NCI-H510A treated with DMSO at 0.1 percent for 48 hours (cell line): ENCODE data around the gene CFP.
"Not testable (repeated sequence)": the region's sequence is repeated elsewhere in the genome, so short reads cannot be mapped to it uniquely, and the experiment has no call there.

Experiments used
- DNase-seq: peaks from one replicate; lab custom pipeline; 2025; lab: John Stamatoyannopoulos, UW

CFP gene

DNA sequence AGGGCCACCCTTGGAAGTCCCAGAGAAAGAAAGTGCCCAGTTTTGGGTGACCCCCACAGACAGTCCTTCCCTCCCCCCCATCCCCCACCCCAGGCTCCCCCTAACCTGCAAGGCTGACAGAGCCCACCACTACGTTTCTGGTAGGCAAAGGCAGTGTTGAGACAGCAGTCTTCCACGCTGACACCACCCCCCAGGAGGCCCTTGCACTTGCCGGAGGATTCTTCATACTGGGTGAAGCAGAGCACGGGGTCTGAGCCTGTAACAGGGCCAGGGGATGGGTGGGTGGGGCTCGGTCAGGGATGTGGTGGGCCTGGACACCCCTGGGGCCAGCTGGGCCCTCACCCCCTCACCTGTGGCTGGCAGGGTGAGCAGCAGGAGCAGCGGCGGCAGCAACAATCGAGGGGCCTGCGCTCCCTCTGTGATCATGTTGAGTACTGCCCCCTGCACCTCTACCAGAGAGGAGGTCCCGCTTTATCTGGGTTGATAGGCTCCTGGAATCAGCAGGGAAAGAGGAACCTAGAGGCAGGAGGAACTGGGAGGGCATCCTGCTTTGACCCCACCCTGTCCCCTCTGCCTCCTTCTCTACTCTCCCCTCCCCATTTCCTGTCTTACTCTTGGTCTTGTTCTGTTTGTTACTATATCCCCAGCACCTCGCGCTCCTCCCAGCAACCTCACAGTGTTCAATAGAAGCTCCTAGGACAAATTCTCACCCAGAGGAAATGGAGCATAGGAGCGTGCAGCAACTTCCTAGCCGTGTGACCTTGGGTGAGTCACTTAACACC lies at the start of gene CFP:
Gene CFP (minus strand): TSS at position 512 of the 782 bp plus-strand sequence. CDS start 86 bp downstream, at position 426.
- DNase-seq: no peak

DNA sequence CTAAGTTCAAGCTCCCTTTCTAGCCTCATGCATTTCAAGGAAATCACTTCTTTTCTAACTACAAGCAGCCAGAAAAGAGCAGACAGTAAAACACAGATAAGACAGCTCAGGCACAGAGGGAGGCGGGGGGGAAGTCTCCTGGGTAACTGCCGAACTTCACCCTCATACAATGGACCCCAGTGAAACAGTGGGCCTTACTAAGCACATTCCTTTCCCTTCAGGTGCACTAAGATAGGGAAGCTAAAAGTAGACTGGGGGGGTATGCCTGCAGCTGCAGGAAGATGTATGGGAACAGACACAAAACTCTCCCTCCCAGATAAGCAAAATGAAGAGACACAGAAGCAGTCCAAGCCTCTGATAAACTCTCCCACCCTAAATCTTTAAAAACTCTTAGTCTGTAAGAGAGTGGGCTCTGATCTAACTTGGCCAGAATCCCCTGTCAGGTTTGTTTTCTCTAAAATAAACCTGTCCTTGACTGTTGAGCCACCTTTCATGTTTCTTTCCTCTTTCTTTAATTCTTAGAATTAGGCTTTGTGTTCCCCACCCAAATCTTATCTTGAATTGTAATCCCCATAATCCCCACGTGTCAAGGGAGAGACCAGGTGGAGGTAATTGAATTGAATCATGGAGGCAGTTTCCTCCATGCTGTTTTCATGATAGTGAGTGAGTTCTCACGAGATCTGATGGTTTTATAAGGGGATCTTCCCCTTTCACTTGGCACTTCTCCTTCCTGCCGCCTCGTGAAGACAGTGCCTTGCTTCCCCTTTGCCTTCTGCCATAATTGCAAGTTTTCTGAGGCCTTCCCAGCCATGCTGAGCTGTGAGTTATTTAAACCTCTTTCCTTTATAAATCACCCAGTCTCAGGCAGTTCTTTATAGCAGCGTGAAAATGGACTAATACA lies 46.5 kb upstream of the CFP start:
- not testable (repeated sequence) for DNase-seq

DNA sequence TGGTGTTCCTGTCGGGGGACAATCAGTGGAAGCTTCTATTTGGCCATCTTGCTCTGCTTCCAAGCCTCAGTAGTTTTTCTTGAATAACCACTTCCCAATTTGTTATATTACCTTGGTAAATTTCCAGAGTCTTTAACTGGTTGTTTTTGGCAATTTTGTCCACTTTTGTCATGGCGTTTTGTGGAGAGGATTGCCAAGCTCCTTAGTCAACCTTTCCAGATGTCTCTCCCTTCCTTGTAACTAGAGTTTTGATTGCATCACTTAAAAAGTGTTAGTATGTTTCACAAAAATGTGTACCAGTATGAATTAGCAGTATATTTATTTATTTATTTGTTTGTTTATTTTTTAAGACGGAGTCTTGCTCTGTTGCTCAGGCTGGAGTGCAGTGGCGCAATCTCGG lies 45.0 kb upstream of the CFP start:
- DNase-seq: no peak

DNA sequence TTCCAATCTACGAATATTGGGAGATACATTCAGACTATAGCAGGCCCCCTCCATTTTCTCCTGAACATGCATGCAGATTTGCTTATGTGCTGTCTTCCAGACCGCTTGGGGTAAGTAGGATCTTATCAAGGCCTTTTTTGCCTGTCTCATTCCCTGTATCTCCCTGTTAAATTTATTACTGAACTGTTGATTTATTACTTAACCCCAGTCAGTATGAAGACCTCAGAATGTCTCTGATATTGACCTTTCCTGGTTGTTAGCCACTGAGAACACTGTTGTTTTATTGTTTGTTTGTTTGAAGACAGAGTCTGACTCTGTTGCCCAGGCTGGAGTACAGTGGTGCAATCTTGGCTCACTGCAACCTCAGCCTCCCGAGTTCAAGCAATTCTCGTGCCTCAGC lies 36.1 kb upstream of the CFP start:
- DNase-seq: not testable (repeated sequence)

DNA sequence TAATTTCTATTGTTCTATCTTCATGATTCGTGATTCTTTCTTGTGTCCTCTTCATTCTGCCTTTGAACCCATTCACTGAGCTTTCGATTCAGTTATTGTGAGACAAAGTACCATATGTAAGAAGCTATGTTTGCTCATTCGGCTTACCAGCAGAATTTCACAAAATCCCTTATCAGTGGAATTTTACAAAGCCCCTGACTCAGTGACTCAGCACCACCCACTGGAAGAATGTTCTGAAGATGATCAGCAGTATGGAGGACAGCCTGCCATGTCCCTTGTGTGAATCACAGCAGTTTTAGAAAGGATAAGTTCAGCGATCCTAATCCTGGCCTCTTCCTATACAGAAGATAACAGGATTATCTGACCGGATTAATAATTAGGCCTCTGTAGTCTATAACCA lies 35.0 kb upstream of the CFP start:
- no peak for DNase-seq

DNA sequence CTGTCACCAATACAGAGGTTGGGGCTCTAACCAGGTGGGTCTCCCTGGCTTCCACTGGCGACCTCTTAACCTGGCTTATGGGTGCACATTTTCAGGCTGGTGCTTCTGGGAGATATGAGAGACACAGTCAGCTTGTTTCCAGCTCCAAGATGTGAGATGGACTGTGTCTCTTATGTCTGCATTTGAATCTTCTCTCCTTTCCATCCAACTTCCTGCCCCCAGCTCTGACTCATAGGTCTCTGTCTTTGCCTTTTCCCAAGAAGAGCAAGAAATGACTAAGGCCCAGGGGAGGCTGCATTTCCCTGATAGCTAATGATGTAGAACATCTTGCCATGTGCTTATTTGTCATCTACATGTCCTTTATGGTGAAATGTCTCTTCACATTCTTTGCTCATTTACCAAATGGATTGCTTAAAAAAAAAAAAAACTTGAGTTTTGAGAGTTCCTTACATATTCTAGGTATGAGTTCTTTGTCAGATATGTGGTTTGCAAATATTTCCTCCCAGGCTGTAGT lies 32.5 kb upstream of the CFP start:
- DNase-seq: no peak

DNA sequence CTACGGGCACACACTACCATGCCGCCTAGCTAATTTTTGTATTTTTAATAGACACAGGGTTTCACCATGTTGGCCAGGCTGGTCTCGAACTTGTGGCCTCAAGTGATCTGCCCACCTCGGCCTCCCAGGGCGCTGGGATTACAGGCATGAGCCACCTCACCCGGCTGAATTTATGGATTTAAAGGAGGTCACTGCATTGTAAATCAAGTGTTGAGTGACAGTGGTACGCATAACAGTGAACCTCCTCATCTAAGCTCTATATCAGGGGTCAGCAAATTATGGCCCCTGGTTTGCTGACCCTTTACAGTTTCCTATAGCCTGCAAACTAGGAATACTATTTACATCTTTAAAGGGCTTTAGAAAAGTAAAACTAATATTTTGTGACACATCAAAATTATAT lies 31.8 kb upstream of the CFP start:
- DNase-seq: no peak

DNA sequence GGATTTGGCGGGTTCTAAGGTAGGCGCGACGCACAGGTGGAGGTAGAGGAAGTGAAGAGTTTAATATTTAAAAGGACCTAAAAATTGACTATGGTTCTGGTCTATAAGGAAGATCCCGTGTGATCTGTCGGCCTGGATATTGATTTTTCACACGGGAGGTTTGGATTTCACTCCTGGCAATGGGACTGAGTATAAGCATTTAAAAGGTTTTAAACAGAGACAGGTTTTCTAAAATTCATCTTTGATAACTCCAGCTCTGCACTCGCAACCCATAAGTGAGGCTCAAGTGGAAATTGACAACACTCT lies 29.6 kb upstream of the CFP start:
- no peak for DNase-seq

DNA sequence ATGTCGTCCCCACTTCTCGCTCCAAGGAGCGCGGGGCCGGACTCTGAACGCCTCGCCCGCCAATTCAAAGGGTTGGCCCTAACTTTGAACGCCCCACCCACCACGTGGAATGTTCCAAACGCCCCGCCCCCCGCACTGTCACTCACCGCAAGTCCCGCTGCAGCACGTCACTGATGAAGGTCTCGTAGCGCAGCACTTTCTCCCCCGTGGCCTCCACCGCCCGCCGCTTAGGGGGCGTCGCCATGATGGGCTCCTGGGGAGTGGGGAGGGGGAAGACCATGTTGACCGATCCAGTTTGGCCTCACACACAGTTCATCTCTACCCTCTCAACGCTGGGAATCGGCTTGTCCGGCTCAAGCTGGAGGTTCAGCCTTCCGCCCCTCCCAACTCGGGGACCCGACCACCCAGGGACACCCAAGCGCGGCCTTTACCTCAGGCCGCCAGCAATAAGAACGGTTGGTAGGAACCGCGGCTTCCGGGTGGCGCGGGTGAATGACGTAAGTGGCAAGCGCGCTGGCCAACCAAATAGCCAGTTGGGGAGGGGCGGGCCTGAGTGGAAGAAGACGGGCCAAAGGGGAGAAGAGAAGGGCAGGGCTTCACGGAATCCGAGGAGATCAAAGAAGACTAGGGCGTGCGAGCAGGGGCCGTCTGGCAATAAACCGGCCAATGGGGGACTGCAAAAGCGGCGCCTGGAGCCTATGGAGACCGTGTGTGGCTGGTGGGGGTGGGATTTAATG lies 29.1 kb upstream of the CFP start, which contains the start of gene UXT:
Gene UXT (minus strand): TSS at position 497 of the 737 bp plus-strand sequence. CDS start 253 bp downstream, at position 244.
- peak; percentile 85 for DNase-seq

DNA sequence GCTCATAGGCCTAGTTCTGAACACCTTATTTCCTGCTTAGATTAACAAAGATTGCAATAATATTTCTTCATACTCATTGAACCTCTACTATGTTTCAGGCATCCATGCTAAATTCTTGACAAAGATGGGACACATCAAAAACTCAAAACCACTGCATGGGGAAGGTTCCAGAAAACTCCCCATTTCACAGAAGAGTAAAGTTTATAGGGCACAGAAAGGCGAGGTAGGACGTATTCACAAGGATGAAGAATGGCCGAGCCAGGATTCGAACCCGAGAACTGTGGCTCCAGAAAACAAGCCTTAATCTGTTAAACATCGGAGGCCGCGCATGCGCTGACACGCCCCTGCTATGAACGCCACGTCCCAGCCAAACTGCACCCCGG lies 28.6 kb upstream of the CFP start:
- no peak for DNase-seq

DNA sequence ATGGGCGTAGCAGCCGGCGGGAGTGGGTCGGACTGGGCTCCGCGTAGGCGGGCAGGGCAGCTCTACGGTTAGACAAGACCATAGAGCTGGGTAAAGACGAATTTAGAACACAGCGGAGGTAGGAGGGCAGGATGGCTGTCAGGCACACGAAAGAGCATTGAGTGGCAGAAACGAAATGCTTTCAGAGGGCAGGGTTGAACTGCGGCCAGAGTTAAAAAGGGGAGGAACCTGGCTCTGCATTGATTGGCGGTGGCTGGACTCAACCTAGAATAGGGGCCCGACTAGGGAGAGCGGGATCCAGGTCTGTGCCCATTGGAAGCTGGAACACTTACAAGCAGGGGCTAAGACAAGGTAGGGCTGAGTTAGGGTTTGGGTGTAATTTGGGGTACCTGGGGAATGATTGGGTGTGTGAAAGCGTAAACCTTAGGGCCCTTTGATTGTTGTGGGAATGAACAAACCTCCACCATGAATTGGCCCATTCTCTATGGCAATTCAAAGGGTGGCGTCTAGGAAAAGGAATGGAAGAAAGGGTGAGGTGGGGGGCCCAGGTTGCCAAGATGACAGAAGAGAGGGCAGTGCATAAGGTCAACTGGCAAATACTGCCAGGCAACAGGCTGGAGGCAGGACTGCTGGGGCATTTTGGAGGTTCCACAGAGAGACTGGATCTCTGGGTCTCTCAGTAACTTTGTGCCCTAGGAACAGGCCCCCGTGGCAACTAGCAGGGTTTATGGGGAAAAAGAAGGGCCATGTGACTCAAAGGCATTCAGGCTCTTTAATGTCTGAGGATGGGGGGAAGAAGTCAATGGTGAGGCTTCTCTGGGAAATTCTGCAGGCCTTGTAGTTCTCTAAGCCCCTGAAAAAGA lies 21.5 kb upstream of the CFP start:
- DNase-seq: no peak

DNA sequence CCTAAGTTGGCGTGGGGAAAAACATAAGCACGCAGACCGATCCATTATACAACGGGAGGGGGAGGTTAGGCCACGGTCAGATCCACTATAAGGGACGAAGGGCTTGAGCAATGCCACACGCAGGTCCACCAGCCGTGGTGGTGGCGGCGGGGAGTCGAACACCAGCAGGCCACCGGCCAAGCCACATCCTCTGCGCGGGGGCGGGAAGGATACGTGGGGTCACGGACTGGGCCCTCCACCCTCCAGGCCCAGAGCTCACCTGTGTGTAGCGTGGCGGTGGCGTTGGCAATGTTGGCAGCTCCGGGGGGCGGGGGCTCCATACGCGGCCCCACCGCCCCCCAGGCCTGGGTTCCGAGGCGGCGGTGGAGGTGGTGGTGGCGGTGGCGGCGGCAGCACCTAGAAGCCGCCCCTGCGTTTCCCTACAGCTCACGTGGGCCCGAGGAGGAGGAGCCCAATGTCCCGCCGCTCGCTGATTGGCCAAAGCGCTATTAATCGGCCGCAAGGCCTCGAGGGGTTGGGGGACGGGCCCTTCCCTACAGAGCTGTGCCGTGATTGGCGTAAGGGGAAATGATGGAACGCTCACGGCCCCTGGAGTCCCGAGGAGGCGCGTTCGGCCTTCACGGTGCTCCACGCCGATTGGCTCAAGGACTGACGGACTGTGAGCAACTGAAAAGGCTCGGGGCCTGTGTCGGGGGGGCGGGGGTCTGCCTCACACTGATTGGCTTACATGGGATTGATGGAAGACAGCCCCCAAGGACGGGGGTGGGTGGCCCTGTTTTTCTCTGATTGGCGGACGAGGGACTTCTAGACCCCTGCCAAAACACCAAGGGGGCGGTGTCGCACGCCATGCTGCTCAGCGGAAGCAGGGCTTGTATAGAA lies 20.7 kb upstream of the CFP start, which contains the start of gene ELK1:
Gene ELK1 (minus strand): TSS at position 400 of the 879 bp plus-strand sequence. CDS start 9,122 bp downstream, outside the sequence.
- peak; percentile 82 for DNase-seq

DNA sequence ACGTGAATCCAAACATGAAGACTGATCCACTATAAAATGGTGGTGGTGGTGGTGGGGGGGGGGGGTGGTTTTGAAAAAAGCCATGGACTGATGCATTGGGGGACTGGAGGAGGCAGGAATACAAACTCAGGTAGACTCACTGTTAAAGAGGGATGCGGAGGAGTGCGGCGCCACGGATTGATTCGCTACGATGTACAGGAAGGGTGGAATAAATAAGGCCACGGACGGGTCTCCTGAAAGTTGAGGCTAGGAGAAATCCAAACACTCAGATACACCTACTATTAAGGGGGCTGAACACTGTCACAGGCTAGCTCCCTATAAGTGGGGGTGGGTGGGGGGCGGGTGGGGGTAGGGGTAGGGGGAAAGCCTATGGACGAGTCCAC lies 20.0 kb upstream of the CFP start:
- DNase-seq: no peak

DNA sequence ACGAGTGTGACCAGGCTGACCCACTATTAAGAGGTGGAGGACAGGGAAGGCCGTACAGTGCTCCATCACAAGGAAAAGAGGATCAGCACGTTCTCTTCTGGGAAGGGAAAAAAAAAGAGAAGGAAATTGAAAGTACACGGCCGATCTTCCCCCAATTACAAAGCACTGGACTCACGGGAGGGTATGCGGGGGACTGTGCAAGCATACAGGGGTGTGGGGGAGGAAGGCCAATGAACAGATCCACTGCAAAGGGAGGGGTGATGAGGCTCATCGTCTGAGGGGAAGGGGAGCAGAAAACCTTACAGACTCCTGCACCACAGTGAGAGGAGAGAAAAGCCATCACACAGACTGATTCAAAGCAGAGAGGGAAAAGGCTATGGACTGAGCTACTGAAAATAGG lies 19.5 kb upstream of the CFP start:
- no peak for DNase-seq

DNA sequence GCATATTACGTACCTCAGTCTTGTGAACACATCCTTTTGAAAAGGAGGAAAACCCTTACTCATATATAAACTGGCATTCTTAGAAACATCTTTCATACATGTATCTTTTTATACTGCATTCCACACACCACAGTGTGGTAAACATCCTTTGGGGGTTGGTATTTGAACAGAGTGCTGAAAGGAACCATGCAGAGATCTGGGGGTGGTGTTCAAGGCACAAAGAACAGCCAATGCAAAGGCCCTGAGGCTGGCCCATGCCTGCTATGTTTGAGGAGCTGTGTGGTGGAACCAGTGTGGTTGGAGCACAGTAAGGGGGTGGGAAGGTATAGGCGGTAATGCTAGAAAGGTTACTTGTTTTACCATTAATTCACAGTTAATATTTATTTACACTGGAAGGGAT lies 18.6 kb upstream of the CFP start:
- DNase-seq: no peak

DNA sequence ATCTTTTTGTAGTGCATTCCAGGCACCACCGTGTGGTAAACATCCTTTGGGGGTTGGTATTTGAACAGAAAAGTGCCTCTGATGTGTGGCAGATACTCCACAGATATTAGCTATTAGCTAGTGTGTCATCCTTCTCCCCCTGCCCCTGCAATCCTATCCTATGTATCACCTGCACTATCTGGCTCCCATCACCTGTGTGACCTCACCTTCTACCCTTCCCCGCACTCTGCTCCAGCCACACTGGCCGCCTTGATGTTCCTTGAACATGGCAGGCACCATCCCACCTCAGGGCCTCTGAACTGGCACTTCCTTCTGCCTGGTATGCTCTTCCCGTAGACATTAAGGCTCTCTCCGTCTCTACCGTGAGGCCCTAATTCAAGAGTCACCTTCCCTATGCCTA lies 16.9 kb upstream of the CFP start:
- no peak for DNase-seq

DNA sequence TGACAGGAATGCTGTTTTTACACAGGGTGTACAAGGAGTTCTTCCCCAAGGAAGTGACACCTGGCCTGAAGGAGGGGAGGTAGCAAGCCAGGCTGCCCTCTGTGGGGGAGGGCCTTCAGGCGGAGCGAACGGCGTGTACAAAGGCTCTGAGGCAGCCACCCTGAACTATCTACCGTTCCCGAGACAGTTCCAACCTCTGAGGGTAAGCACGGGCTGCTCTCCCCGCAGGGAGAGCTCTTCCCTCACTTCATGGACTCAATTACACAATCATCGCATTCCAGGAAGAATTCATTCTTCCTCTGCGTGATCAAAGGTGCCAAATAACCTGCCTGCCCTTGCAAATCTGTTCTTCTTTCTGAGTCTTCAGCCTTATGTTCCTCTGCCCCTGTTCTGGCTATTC lies 15.8 kb upstream of the CFP start:
- DNase-seq: no peak

DNA sequence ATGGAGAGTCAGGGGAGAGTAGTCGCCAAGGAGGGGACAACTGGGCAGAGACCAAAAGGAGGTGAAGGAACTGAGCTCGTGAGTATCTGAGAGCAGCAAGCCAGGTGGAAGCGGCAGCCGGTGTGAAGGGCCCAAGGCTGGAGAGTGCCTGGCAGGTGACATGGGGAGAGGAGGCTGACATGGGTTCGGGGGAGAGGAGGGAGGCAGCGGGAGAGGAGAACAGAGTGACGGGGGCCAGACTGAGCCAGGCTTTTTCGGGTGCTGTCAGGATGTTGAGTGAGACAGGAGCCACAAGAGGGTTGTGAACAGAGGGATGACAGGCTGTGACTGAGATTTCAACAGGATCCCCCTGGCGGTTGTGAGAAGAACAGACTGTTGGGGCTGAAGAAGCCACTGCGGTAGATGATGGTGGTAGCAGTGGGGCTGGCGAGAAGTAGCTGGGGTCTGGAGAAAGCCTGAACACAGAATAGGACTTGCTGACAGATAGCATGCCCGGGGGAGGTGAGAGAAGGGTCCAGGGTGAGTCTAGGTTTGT lies 14.9 kb upstream of the CFP start:
- no peak for DNase-seq

DNA sequence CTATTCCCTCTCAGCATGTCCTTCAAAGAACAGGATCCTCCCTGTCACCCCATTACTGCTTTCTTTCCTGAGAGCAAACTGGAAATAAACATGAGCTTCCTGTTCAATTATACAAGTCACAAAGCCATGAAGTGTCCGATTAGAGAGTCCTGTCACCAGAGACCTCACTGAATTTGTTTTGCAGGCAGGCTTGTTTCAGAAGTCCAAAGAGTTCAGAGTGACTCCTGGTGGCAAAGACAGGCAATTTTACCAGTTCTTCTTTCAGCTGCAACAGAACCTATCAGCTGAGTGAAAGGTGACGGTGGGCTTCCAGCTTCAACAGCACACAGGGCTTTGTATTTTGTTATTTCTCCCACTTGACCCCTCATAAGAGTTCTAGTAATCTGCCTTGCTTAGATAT lies 14.2 kb upstream of the CFP start:
- no peak for DNase-seq

DNA sequence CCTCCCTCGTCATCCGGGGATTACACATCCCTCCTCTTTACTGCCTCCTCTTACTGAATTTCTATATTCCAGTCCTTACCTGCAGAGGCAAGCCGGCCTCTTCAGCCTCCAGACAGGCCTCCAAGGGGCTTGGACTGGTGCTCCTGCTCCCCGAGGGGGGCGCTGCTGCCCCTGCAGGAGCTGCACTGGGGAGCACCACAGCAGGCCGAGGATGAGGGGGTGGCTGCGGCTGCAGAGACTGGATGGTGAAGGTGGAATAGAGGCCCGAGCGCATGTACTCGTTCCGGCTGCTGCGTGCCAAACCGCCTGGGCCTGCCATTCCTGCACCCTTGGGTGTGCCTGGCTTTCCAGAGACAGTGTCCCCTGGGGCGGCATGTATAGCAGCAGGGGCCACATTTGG lies 9.1 kb upstream of the CFP start:
- no peak for DNase-seq
